NCI-H748 treated with DMSO at 0.1 percent for 48 hours (cell line): ENCODE data around the gene PARP12.
"Not testable (repeated sequence)": the region's sequence is repeated elsewhere in the genome, so short reads cannot be mapped to it uniquely, and the experiment has no call there.

ENCODE experiments used
- DNase-seq: peaks from one replicate; lab custom pipeline; 2025; lab: John Stamatoyannopoulos, UW

PARP12 gene, protein sequence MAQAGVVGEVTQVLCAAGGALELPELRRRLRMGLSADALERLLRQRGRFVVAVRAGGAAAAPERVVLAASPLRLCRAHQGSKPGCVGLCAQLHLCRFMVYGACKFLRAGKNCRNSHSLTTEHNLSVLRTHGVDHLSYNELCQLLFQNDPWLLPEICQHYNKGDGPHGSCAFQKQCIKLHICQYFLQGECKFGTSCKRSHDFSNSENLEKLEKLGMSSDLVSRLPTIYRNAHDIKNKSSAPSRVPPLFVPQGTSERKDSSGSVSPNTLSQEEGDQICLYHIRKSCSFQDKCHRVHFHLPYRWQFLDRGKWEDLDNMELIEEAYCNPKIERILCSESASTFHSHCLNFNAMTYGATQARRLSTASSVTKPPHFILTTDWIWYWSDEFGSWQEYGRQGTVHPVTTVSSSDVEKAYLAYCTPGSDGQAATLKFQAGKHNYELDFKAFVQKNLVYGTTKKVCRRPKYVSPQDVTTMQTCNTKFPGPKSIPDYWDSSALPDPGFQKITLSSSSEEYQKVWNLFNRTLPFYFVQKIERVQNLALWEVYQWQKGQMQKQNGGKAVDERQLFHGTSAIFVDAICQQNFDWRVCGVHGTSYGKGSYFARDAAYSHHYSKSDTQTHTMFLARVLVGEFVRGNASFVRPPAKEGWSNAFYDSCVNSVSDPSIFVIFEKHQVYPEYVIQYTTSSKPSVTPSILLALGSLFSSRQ

DNA sequence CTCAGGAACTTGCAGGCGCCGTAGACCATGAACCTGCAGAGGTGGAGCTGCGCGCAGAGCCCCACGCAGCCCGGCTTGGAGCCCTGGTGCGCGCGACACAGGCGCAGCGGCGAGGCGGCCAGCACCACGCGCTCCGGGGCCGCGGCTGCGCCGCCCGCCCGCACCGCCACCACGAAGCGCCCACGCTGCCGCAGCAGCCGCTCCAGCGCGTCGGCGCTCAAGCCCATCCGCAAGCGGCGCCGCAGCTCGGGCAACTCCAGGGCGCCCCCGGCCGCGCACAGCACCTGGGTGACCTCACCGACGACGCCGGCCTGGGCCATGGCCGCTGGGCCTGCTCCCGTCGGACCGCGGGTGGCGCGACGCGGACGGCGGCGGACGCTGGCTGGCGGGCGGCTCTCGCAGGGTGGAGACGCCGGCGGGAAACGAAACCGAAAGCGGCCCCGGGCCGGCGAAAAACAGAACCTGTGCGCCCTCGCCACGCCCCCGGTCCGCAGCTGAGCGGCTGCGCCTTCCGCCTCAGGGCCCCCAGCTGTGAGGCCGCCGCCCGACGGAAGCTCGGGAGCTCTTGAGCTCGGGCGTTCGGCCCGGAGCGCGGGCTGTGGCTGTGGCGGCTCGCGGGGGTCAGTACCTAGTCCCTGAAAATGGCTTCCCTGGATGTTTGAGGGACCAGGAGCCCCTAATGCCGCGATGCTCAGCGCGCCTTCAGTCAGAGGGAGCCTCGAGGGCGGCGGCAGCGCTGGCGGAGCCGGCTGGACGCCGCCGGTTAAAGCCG, at the start of gene PARP12:
PARP12 (minus strand) TSS at position 424 of the 772 bp plus-strand sequence; CDS start at position 320, 104 bp downstream.
- peak; percentile 38 for DNase-seq

DNA sequence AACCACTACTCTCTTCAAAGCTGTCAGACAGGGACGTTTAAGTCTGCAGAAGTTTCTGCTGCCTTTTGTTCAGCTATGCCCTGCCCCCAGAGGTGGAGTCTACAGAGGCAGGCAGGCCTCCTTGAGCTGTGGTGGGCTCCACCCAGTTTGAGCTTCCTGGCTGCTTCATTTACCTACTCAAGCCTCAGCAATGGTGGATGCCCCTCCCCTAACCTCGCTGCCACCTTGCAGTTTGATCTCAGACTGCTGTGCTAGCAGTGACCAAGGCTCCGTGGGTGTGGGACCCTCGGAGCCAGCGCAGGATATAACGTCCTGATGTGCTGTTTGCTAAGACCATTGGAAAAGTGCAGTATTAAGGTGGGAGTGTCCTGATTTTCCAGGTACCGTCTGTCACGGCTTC, 46.0 kb upstream of the PARP12 start:
- not testable (repeated sequence) for DNase-seq

DNA sequence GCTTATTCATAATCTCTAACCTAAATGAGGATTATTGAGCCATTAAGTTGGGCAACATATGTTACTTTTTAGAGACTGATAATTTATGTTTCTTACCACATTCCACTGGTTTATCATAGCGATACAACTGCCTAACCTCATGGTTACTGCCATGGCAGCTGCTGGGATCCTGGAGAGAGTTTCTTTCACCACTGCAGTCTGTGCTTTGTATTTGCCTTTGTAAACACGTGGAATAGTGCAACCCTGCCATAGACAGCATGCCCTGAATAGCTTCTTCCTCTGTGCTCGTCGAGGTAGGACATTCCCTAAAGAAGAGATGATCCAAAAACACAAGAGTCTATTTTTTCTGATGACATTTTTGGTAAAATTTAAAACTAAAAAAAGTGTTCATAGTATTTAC, 33.7 kb upstream of the PARP12 start:
- no peak for DNase-seq

DNA sequence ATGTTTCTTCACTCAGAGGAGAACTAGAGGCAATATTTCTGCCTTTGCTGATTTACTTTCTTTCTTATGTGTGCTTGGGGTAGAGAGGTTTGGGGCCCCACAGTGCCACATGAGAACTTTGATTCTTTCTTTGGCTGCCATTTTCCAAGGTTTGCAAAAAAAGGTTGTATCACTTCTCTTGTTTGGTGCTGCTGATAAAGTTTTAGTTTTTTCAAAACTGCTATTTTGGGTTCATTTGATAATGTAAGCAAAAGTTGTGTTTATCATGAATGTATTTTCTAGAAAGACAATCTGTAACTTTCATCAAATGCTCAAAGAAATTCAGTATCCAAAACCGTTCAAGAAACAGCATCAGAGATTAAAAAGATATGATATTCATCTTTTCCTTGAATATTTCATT, 30.6 kb upstream of the PARP12 start:
- no peak for DNase-seq

DNA sequence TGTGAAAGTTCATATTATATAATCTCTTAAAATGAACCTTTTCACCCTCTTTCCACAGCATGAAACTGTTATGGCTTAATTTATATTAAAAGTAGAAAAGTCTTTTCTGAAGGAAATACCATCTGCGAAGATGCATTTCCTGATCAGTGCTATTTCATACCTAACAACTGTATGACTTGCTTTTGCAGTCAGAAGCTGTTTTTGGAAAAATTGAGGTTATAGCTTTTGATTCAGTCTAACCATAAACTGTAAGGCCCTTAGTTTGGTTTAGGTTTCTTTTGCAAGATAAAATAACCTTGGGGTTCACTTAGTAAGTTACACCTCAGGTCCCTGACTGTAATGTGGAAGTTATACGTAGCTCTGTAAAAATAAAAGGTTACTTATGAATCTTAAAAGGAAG, 22.7 kb upstream of the PARP12 start:
- no peak for DNase-seq

DNA sequence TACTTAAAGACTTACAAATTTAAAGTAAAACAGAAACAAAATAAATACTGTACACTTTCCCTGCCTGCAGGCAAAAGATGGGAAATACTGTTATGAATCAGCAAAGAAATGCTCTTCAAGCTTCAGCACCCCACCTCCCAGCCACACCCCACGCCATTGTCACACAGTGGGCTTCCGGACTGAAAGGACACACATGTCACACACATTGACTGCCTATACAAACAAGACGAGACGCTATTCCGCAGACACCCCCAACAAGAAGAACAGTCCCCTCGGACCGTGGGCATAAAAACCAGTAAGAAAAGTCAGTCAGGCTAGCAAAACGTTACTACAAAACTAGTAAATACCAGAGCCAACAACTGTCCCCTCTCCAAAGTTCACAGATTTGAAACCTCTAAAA, 22.2 kb upstream of the PARP12 start:
- DNase-seq = no peak

DNA sequence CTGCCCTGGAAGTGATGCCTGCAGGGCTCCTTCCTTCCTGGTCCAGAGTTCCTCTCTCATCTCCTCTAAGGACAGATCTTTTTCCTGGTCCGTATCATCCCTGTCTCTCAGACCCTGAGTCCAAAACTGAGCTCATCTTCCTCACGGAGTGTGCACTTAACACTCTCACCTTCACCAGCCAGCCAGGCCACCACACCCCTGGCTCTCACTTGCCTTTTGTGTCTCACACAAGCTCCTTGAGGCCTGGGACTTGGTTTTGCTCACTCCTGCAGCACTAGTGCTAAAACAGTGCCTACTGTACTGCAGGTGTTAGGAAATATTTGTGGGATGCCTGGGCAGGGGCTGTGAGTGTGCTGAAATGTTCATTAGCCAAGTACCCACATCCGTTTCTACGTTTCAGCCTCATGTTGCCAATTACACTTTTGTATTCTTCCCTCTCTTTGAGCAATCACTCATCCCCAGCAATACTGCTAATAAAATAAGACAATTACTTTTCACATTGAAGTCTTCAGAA, 21.4 kb upstream of the PARP12 start:
- DNase-seq = no peak

DNA sequence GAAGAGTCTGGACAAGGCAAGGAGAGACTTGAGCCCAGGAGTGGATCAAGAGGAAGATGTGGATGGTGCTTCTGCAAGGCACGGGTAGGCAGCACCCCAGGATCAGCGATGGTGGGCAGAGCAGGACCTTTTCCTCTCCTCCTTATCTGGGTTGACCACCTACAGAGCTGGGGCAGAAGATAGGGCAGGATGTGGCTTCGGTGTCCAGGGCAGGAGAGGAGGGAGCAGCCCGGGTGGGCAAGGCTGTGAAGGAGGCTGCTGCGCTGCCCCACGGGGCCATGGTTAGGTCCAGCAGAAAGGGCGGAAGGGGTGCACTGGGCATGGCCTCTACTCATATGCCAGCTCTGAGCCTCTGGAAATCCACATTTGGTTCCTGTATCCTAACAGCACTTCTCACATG, 20.0 kb upstream of the PARP12 start:
- no peak for DNase-seq

DNA sequence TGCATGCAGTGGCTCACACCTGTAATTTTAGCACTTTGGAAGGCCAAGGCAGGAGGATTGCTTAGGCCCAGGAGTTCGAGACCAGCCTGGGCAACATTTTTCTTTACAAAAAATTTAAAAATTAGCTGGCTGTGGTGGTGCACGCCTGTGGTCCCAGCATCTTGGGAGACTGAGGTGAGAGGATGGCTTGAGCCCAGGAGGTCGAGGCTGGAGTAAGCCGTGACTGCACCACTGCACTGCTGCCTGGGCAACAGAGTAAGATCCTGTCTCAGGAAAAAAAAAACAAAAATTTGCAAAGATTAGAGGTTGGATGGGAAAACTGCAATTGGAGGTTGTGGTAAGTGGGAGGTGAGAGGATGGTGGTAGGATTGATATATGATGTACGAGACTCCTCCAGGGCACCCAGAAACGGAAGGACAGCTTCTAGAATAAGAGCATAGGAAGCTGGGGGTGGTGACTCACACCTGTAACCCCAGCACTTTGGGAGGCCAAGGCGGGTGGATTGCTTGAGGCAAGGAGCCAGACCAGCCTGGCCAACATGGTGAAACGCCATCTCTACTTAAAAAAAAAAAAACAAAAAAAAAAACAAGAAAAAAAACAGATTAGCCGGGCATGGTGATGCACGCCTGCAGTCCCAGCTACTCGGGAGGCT, 19.1 kb upstream of the PARP12 start:
- no peak for DNase-seq

DNA sequence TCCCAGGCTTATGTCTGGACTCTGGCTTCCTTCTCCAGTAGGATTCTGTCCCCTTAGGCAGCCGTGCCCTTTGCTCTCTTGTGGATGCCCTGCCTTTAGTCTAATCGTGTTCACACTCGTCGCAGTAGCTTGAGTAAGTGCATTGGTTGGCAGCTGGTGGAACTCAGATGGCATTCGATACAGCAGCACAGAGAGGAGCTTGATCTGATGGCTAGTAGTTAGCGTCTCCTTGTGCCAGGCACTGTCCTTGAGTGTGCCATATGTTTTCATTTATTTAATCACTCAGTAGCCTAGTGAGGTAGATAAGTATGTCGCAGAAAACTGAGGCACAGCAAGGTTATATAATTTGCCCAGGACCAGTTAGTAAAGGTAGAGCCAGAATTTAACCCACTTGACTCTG, 18.2 kb upstream of the PARP12 start:
- DNase-seq = no peak

DNA sequence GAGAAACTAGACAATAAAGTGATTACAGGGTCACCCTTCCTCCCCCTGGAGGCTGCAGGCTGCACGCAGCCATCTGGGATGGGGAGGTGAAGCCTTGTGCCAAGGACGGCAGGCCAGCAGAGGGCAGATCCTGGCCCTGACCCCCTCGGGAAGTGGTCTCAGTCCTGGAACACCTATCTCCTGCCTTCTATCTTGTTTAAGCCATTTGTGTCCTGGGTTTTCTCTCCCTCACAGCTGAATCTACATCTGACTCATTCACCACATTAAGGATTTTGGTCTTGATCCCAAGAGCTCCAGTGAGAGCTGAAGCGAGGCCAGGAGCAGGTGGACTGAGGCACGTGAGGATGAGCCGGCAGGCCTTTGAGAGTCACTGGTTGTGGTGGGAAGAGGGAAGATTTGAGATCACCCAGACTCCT, 16.4 kb upstream of the PARP12 start:
- DNase-seq = no peak

DNA sequence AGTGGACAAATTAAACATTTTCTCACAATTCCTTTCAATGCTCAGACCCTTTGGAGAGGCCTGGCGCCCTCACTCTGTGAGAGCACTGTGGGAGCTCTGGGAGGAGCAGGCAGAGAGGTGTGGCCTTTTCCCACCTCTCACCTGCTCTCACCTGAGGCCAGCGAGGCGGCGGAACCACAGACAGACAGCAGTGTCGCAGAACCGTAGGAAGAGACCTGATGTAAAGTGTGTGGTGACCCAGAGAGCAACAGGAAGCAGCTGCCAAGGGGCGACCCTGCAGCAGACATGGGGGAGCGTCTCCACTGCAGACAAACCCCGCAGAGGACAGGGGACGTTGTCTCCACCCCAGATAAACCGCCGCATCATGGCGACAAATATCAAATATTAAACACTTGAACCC, 15.6 kb upstream of the PARP12 start:
- no peak for DNase-seq

DNA sequence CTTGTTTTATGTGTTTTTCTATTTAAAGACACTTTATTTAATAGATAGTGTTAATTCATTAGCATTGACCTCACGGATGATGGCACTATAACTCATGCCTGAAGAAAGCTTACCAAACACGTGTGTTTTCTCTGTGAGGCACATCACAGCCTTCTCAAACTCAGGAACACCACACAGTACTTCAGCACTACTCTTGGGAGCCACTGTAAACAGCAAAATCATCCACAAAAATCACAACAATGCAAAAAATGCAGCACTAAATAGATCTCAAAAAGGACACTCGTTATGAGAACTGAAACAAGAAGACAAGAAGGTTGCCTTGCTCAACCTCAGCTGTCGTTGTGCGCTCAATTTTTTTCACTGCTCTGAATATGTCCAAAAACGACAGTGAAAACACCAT, 12.0 kb upstream of the PARP12 start:
- DNase-seq = no peak

DNA sequence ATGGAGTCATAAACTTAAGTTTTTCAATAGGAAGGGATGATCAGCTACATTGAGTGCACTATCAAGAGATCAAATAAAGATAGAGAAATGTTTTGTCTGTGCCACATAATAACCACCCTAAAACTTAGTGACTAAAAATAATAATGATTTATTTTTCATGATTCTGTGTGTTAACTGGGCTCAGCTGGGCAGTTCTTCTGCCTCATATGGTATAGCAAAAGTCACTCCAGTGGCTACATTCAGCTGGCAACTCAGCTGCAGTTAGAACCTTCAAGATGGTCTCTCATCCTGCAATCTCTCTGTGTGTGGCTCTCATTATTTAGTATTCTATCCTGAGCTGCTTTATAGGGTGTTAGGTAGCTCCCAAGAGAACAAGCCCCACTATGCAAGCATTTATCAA, 7.8 kb upstream of the PARP12 start:
- DNase-seq = no peak

DNA sequence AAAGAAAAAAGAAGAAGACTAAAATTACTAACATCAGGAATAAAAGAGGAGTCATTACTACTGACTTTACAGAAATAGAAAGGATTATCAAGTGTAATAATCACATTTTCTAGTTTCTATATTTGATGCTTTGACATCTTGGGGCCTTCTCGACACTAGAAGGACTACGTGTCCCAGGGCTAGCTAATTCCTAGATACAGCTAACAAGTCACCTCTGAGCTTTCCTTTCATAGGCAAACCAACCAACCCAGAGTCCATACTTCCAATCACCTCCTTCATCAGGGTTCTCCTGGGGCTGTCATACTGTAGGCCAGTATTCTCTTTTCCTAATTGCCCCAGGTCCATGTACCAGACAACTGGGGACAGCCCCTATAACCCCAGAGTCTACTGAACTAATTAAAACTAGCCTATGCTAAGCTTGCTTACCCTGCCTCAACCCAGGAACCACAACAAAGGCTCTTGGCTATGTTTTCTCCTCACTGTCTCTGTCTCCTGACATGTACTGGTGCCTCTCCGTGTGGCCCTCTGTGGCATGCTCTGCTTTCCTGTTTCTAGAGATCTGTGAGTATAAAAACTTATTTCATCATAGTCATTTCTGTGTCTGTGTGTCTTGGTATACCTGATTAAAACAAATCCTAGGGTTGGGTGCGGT, 6.7 kb upstream of the PARP12 start:
- no peak for DNase-seq

DNA sequence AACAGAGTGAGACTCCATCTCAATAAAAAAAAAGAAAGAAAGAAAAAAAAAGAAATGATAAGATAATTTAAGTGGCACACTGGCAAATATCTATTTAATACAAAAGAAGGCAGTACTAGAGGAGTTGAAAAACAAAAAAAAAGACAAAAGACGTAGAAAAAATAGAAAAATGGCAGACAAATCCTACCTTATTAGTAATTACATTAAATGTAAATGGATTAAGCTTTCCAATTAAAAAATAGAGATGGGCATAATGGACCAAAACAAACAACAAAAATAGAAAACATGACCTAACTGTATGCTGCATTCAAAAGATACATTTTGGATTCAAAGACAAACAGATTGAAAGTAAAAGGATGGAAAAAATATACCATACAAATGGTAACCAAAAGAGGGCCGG, 5.3 kb upstream of the PARP12 start:
- DNase-seq = no peak

DNA sequence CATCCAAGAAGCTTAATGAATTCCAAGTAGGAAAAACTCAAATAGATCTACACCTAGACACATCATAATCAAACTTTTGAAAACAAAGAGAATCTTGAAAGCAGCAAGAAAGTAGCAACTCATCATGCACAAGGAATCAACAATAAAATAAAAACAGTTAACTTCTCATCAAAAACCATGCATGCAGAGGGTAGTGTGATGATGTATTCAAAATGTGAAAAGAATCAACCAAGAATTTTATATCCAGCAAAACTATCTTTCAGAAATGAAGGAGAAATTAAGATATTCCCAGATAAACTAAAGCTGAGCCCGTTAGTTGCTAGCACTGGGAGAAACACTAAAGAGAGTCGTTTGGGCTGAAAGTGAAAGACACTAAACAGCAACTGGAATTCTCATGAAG, 4.3 kb upstream of the PARP12 start:
- DNase-seq = no peak

DNA sequence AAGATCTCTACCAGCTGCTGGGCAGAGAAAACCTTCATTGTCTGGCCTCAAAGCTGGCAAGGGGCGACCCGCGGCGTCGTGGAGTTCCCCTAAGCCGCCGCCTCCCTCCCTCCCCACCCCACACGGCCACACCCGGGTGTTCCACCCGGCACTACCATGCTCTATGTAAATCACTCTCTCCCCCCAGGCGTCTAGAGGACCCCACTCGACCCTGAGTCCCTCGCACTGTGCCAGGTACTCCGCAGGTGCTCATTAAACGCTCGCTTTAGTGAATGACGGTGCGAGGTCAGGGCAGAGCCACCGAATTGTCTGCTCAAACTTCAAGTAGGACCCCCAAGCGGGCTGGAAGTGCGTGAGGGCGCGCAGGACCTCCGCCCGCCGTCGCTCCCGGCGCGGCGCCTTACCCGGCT, 628 bp downstream of the PARP12 start:
- peak; percentile 31 for DNase-seq

DNA sequence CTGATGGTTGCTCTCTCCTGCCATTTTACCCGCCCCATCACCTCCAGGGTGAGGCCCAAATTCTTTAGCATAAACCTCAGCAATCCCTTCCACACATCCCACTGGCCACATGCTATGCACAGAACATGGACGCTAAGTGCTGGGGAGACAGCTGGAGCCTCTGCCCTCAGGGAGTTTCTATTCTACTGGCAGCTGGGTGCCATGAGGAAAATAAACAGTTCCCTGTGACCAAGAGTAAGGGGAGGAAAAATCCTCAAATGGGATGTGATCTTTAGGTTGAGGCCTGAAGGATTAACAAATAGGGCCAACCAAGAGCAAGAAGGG, 1.2 kb downstream of the PARP12 start:
- no peak for DNase-seq

DNA sequence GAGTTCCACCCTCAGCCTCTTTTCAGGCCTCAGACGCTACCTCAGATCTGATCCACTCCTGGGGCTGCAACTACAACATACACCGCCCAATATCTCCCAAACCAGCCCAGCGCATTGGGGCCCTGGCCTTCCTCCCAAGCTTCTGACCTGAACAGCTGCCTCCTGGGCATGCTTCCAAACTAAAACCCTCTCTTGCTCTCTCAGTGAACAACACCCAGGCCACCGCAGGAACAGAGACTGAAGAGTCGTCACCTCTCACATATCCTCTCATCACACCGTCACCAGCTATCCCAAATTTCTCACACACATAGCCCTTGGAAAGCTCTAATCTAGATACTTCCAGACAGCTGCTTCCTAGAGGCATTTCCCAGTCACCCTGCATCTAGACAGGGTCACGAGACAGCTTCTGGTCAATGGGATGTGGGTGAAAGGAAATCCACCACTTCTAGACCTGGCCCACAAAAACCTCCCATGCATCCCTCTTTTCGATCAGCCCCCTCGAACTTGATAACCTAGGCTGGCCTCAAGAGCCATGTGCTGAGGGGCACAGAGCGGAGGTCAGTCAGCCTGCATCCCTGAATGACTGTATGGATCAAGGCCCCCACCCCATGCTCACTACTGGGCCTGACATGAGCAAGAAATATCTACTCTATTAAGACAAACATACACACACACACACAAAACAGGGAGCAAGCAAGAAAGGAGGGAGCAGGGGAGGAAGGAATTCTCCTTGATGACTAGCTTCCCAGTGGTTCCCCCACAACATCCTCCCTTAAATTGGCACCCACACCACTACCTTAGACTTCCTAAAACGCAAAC, 1.8 kb downstream of the PARP12 start:
- no peak for DNase-seq

DNA sequence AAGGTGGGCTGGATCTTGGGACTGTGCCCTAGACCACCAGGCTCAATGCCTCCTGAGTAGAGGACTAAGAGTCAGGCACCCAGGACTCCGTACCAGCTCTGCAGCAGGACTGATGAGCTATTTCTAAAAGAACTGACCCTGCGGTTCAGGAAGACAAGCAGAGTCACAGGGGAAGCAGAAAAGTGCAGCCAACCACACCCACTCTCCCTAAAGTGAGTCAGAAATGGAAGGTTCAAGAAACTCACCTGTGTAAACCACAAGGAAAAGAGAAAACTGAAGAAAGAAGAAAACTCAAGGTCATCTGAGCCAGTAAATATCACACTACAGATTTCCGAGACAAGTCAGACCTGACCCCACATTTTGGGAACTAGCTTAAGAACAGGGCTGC, 2.5 kb downstream of the PARP12 start:
- no peak for DNase-seq
